Panc1 (cell line): Measurements from ENCODE around the gene PRR22.

Experiments
- CTCF ChIP-seq: fragments of 450-650 bp; IDR thresholded peaks from 2 replicates; pipeline ENCODE4 v1.5.1; 2017; ENCODE audit warnings: mild to moderate bottlenecking
- POLR2AphosphoS5 ChIP-seq: IDR thresholded peaks from 2 replicates; pipeline ENCODE4 v1.6.1; 2012; ENCODE audit warnings: mild to moderate bottlenecking, low read depth, low read length, moderate library complexity
- TCF7L2 ChIP-seq: IDR thresholded peaks from 2 replicates; pipeline ENCODE4 v1.6.1; 2011; ENCODE audit warnings: mild to moderate bottlenecking, low read depth, low read length, inconsistent platforms
- TF ChIP-seq, protein P1 (sequence below), 2 experiments: IDR thresholded peaks; 2 replicates each; pipeline ENCODE4 v1.6.1; 2011 to 2012; ENCODE audit warnings: low read depth in 2 of 2, control low read depth in 1 of 2, low read length in 1 of 2, mild to moderate bottlenecking in 1 of 2, moderate library complexity in 1 of 2; ENCODE audit not compliant: insufficient read depth in 1 of 2

DNA sequence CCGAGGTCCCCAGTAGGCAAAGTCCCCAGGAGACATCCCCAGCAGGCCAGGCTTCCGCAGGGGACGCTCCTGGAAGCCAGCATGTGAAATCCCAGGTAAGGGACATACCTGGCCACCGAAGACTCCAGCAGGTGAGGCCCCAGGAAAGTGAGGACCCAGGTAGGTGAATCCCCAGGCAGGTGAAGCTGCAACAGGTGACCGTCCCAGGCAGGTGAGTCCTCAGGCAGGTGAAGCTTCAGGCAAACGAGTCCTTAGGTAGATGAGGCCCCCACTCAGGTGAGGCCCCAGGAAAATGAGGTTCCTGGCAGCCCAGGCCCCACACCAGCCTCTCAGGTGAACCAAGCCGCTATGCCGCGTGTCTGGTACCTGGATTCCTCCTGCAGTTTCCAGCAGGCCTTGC, 46.6 kb upstream of the PRR22 start:
- TF ChIP-seq CTCF (no peak), TCF7L2 (no peak), POLR2AphosphoS5 (no peak)
- TF ChIP-seq, protein P1, sequence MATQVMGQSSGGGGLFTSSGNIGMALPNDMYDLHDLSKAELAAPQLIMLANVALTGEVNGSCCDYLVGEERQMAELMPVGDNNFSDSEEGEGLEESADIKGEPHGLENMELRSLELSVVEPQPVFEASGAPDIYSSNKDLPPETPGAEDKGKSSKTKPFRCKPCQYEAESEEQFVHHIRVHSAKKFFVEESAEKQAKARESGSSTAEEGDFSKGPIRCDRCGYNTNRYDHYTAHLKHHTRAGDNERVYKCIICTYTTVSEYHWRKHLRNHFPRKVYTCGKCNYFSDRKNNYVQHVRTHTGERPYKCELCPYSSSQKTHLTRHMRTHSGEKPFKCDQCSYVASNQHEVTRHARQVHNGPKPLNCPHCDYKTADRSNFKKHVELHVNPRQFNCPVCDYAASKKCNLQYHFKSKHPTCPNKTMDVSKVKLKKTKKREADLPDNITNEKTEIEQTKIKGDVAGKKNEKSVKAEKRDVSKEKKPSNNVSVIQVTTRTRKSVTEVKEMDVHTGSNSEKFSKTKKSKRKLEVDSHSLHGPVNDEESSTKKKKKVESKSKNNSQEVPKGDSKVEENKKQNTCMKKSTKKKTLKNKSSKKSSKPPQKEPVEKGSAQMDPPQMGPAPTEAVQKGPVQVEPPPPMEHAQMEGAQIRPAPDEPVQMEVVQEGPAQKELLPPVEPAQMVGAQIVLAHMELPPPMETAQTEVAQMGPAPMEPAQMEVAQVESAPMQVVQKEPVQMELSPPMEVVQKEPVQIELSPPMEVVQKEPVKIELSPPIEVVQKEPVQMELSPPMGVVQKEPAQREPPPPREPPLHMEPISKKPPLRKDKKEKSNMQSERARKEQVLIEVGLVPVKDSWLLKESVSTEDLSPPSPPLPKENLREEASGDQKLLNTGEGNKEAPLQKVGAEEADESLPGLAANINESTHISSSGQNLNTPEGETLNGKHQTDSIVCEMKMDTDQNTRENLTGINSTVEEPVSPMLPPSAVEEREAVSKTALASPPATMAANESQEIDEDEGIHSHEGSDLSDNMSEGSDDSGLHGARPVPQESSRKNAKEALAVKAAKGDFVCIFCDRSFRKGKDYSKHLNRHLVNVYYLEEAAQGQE (IDR thresholded peaks at IDR 0.05; ENCODE audit: insufficient read depth in 1 of 2, low read depth in 2 of 2, low read length in 1 of 2): no peak
